Measurements from ENCODE around the gene KCNT1.

Gene KCNT1

DNA sequence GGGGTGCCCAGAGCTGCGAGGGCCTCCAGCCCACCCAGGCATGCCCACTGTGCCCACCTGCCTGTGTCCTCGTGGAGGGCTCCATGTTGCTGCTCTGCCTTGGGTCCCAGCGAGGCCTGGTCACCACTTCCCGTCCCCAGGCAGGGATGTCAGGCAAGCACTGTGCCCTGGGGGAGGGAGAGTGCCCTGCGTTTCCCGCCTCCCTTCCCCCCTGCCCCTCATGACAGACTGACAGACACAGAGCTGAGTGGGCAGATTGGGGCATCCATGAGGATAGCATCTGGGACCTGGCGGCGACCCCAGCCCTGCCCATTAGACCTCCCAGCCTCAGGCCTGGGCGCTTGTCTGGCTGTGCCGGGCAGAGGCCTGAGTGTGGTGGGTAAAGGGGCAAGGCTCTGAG, 56.9 kb downstream of the KCNT1 start:
- no peak overlapping the region for H2AFZ ChIP-seq (ENCODE audit: low read length, unreplicated experiment)
- no peaks in the 10 kb centered on the region for H3K79me2 ChIP-seq (ENCODE audit: control insufficient read depth, insufficient read depth, low read length, unreplicated experiment)
- no peaks in the 10 kb centered on the region for H3K4me1 ChIP-seq (ENCODE audit: control insufficient read depth, insufficient read depth, low read length, unreplicated experiment)
- peaks cover 19% of the 10 kb centered on the region; the same call in 1 of the 2 replicates for H3K27me3 ChIP-seq (ENCODE audit: insufficient read depth, low read length)
- H3K27ac ChIP-seq (ENCODE audit: low read depth, low read length) = no peak overlapping the region
- H3K4me3 ChIP-seq (ENCODE audit: low read depth, low read length) = no peak overlapping the region
- no peaks in the 10 kb centered on the region for H3K36me3 ChIP-seq (ENCODE audit: insufficient read depth, low read length)

DNA sequence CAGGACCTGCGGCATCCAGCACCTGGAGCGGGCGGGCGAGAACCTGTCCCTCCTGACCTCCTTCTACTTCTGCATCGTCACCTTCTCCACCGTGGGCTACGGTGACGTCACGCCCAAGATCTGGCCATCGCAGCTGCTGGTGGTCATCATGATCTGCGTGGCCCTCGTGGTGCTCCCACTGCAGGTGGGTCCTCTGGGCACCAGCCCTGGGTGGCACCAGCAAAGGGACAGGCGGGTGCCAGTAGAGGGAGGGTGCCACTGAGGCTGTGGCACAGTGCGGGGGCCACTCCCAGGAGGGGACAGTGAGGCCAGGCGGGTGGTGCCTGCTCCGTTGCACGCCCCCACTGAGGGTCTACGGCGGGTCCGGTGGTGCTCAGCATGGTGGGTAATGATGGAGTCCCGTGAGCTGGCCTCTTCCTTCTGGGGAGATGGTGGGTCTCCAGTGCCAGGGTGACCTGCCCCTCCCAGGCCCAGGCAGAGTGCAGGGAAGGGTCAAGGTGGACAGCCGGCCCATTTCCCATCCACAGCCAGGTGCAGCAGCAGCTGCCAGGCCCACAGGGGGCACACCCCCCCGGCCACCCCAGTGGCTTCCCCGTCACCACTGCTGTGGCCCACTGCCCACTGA, 57.8 kb downstream of the KCNT1 start:
- Histone ChIP-seq H3K36me3 (ENCODE audit: insufficient read depth, low read length) (no peaks in the 10 kb centered on the region), H3K4me1 (ENCODE audit: control insufficient read depth, insufficient read depth, low read length, unreplicated experiment) (no peaks in the 10 kb centered on the region), H2AFZ (ENCODE audit: low read length, unreplicated experiment) (no peak overlapping the region), H3K27me3 (ENCODE audit: insufficient read depth, low read length) (peaks cover 19% of the 10 kb centered on the region; the same call in 1 of the 2 replicates), H3K27ac (ENCODE audit: low read depth, low read length) (no peak overlapping the region), H3K79me2 (ENCODE audit: control insufficient read depth, insufficient read depth, low read length, unreplicated experiment) (no peaks in the 10 kb centered on the region), H3K4me3 (ENCODE audit: low read depth, low read length) (no peak overlapping the region)

DNA sequence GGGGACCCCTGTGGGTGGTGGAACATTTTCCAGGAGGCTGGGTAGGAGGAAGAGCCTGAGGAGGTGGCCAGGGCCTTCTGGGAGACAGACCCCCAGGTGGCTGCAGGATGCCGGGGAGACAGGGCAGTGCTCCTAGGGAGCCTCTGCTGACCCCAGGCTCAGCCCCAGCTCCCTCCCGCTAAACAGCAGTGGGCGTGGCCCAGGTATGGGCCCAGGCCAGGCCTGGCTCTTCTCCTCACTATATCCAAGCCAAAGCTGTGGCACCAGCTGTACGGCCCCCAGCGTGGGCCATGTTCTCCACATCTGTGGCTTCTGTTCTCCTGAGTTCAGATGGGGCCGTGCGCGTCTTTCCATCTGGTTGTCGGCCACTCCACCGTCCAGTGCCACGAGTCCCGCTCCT, 58.5 kb downstream of the KCNT1 start:
- H3K27me3 ChIP-seq (ENCODE audit: insufficient read depth, low read length) = peaks cover 19% of the 10 kb centered on the region; the same call in 1 of the 2 replicates

DNA sequence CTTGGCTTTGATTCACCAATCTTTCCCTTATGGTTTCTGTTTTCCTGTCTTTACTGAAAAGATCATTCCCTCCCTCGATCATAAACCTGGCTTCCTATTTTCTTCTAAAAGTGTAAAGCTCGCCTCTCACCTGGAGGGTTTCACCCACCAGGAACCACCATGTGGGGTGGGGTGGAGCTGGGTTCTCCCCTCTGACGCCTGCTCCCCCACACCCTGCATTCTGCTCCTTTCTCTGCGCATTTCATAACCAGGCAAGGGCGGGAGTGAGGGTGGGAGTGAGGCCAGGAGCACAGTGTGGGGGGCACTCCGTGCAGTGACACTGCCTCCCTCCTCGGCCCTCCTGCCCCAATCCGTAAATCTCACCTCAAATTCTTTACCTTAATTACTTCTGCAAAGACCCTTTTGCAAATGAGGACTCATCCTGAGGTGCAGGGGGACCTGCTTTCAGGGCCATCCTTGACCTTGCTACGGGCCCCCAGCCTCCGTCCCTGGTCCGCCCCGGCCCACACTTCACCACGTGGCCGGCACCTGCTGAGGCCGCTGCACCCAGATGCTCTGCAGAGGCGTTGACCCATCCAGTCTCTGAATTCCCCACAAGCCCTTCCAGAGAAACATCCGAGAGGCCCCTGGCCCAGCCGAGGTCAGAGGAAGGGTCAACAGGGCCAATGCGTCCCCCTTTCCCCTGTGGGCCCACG, 59.3 kb downstream of the KCNT1 start:
- H3K79me2 ChIP-seq (ENCODE audit: control insufficient read depth, insufficient read depth, low read length, unreplicated experiment) = no peaks in the 10 kb centered on the region
- H3K4me3 ChIP-seq (ENCODE audit: low read depth, low read length) = no peak overlapping the region
- H3K4me1 ChIP-seq (ENCODE audit: control insufficient read depth, insufficient read depth, low read length, unreplicated experiment) = no peaks in the 10 kb centered on the region
- H3K27me3 ChIP-seq (ENCODE audit: insufficient read depth, low read length) = peaks cover 19% of the 10 kb centered on the region; the same call in 1 of the 2 replicates
- H3K27ac ChIP-seq (ENCODE audit: low read depth, low read length) = no peak overlapping the region
- no peak overlapping the region for H2AFZ ChIP-seq (ENCODE audit: low read length, unreplicated experiment)
- no peaks in the 10 kb centered on the region for H3K36me3 ChIP-seq (ENCODE audit: insufficient read depth, low read length)

More for the DNA sequence above, 58.5 kb downstream of the KCNT1 start:
- no peaks in the 10 kb centered on the region for H3K36me3 ChIP-seq (ENCODE audit: insufficient read depth, low read length)
- no peaks in the 10 kb centered on the region for H3K79me2 ChIP-seq (ENCODE audit: control insufficient read depth, insufficient read depth, low read length, unreplicated experiment)
- no peaks in the 10 kb centered on the region for H3K4me1 ChIP-seq (ENCODE audit: control insufficient read depth, insufficient read depth, low read length, unreplicated experiment)
- no peak overlapping the region for H3K4me3 ChIP-seq (ENCODE audit: low read depth, low read length)
- H3K27ac ChIP-seq (ENCODE audit: low read depth, low read length) = no peak overlapping the region
- H2AFZ ChIP-seq (ENCODE audit: low read length, unreplicated experiment) = no peak overlapping the region

DNA sequence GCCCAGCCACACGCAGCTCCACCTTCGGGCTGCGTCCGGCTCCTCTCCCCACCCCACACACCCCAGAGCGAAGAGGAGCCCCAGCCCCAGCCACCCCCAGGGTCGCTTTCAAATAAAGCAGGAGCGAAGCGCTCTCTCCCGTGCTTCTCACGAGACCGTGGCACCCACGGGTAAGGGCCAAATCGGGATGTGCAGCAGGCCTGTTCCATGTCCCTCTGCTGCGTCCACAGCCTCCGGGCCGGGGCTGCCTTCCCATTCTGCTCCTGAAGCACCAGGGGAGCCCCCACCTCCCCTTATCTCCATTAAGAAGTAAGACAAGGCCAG, 59.8 kb downstream of the KCNT1 start:
- peaks cover 19% of the 10 kb centered on the region; the same call in 1 of the 2 replicates for H3K27me3 ChIP-seq (ENCODE audit: insufficient read depth, low read length)
- no peaks in the 10 kb centered on the region for H3K79me2 ChIP-seq (ENCODE audit: control insufficient read depth, insufficient read depth, low read length, unreplicated experiment)

DNA sequence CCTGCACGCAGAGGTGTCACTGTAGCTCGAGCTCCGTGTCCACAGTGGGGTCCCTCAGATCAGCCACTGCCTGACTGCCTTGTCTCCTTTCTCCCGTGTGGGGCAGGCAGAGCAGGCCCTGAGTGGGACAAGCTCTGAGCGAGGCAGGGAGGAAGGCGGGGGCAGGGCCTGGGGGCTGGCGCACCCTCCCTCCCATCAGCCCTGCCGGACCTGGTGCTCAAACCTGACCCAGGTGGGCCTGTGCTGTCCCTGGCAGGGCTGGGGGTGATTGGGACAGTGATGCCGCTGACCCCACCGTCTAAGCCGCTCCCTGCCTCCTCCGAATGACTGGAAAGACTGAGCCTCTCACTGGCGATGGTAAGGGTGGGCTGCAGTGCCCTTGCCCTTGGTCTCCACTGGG, 60.9 kb downstream of the KCNT1 start:
- Histone ChIP-seq H3K79me2 (ENCODE audit: control insufficient read depth, insufficient read depth, low read length, unreplicated experiment) (no peaks in the 10 kb centered on the region), H3K27ac (ENCODE audit: low read depth, low read length) (no peak overlapping the region), H3K27me3 (ENCODE audit: insufficient read depth, low read length) (peaks cover 19% of the 10 kb centered on the region; the same call in 1 of the 2 replicates), H3K4me3 (ENCODE audit: low read depth, low read length) (no peak overlapping the region), H2AFZ (ENCODE audit: low read length, unreplicated experiment) (no peak overlapping the region), H3K36me3 (ENCODE audit: insufficient read depth, low read length) (no peaks in the 10 kb centered on the region), H3K4me1 (ENCODE audit: control insufficient read depth, insufficient read depth, low read length, unreplicated experiment) (no peaks in the 10 kb centered on the region)

More for the DNA sequence above, 59.8 kb downstream of the KCNT1 start:
- H3K27ac ChIP-seq (ENCODE audit: low read depth, low read length) = no peak overlapping the region
- no peaks in the 10 kb centered on the region for H3K4me1 ChIP-seq (ENCODE audit: control insufficient read depth, insufficient read depth, low read length, unreplicated experiment)
- H3K36me3 ChIP-seq (ENCODE audit: insufficient read depth, low read length) = no peaks in the 10 kb centered on the region
- H2AFZ ChIP-seq (ENCODE audit: low read length, unreplicated experiment) = no peak overlapping the region
- H3K4me3 ChIP-seq (ENCODE audit: low read depth, low read length) = no peak overlapping the region

DNA sequence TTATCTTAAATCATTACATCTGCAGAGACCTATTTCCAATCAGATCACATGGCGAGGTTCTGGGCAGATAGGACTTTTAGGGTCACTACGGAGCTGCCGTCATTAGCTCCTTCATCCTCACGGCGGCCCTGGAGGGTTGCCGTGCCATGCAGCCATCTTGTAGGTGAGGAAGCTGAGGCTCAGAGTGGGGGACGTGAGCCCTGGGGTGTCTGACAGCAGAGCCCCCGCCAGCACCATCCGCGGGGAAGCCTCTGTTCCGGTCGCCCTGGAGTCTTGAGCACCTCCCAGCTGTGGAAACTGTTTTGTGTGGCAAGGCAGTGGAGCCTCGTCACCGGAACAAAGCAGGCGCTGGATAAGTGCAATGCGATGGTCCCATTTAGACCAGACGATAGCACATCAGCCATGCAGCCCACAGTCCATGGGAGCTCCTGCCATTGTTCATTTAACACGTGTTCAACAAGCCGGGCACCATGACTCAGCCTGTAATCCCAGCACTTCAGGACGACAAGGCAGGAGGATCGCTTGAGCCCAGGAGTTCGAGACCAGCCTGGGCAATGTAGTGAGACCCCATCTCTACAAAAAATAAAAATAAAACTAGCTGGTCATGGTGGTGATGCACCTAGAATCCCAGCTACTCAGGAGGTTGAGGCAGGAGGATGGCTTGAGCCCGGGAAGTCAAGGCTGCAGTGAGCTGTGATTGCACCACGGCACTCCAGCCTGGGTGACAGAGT, 61.9 kb downstream of the KCNT1 start:
- Histone ChIP-seq H3K79me2 (ENCODE audit: control insufficient read depth, insufficient read depth, low read length, unreplicated experiment) (no peaks in the 10 kb centered on the region), H3K4me1 (ENCODE audit: control insufficient read depth, insufficient read depth, low read length, unreplicated experiment) (no peaks in the 10 kb centered on the region), H3K27ac (ENCODE audit: low read depth, low read length) (no peak overlapping the region), H3K27me3 (ENCODE audit: insufficient read depth, low read length) (peaks cover 19% of the 10 kb centered on the region; the same call in 1 of the 2 replicates), H2AFZ (ENCODE audit: low read length, unreplicated experiment) (no peak overlapping the region), H3K4me3 (ENCODE audit: low read depth, low read length) (no peak overlapping the region), H3K36me3 (ENCODE audit: insufficient read depth, low read length) (no peaks in the 10 kb centered on the region)

DNA sequence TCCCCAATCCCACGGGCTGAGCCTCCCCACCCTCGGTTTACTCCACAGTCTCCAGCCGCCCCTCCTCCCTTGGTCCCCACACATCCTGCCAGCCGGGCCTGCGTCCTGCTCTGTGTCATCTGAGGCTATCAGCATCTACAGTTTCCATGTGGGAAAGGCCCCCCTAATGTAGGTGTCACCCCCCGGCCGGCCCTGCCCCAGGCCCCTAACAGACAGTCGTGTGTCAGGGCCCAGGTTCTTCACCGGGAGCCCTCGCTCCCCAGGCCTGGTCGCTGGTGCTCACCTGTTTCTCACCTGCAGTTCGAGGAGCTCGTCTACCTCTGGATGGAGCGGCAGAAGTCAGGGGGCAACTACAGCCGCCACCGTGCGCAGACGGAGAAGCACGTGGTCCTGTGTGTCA, 62.7 kb downstream of the KCNT1 start:
- Histone ChIP-seq H3K4me1 (ENCODE audit: control insufficient read depth, insufficient read depth, low read length, unreplicated experiment) (no peaks in the 10 kb centered on the region), H3K36me3 (ENCODE audit: insufficient read depth, low read length) (no peaks in the 10 kb centered on the region), H2AFZ (ENCODE audit: low read length, unreplicated experiment) (no peak overlapping the region), H3K27me3 (ENCODE audit: insufficient read depth, low read length) (peaks cover 19% of the 10 kb centered on the region; the same call in 1 of the 2 replicates), H3K27ac (ENCODE audit: low read depth, low read length) (no peak overlapping the region), H3K79me2 (ENCODE audit: control insufficient read depth, insufficient read depth, low read length, unreplicated experiment) (no peaks in the 10 kb centered on the region), H3K4me3 (ENCODE audit: low read depth, low read length) (no peak overlapping the region)

DNA sequence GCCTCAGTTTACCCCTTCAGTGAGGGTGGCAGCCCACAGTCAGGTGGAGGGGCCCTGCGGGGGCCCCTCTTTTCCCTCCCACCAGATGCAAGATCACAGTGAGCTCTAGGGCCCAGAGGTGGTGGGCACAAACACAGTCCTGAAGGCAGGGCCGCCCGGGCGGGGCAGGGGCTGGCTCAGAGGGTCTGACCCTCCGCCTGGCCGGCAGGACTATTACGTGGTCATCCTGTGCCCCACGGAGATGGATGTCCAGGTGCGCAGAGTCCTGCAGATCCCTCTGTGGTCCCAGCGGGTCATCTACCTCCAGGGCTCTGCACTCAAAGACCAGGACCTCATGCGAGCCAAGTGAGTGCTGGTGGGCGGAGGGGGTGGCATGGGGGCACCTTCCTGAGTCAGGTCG, 63.4 kb downstream of the KCNT1 start:
- peaks cover 19% of the 10 kb centered on the region; the same call in 1 of the 2 replicates for H3K27me3 ChIP-seq (ENCODE audit: insufficient read depth, low read length)
- H3K4me1 ChIP-seq (ENCODE audit: control insufficient read depth, insufficient read depth, low read length, unreplicated experiment) = no peaks in the 10 kb centered on the region
- no peaks in the 10 kb centered on the region for H3K36me3 ChIP-seq (ENCODE audit: insufficient read depth, low read length)

DNA sequence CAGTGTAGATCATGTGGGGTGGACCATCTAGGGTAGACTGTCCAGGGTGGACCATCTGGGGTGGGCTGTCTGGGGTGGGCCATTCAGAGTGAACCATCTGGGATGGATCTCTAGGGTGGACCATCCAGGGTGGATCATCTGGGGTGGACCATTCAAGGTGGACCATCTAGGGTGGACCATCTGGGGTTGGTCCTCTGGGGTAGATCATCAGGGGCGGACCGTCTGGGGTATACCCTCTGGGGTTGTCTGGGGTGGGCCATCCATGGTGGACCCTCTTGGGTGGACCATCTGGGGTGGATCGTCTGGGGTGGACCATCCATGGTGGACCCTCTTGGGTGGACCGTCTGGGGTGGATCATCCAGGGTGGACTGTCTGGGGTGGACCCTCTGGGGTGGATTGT, 64.3 kb downstream of the KCNT1 start:
- Histone ChIP-seq H3K79me2 (ENCODE audit: control insufficient read depth, insufficient read depth, low read length, unreplicated experiment) (no peaks in the 10 kb centered on the region), H3K4me3 (ENCODE audit: low read depth, low read length) (no peak overlapping the region), H3K4me1 (ENCODE audit: control insufficient read depth, insufficient read depth, low read length, unreplicated experiment) (no peaks in the 10 kb centered on the region), H2AFZ (ENCODE audit: low read length, unreplicated experiment) (no peak overlapping the region), H3K27ac (ENCODE audit: low read depth, low read length) (no peak overlapping the region), H3K27me3 (ENCODE audit: insufficient read depth, low read length) (peaks cover 18% of the 10 kb centered on the region; the same call in 1 of the 2 replicates), H3K36me3 (ENCODE audit: insufficient read depth, low read length) (no peaks in the 10 kb centered on the region)

More for the DNA sequence above, 63.4 kb downstream of the KCNT1 start:
- Histone ChIP-seq H3K79me2 (ENCODE audit: control insufficient read depth, insufficient read depth, low read length, unreplicated experiment) (no peaks in the 10 kb centered on the region), H3K4me3 (ENCODE audit: low read depth, low read length) (no peak overlapping the region), H3K27ac (ENCODE audit: low read depth, low read length) (no peak overlapping the region), H2AFZ (ENCODE audit: low read length, unreplicated experiment) (no peak overlapping the region)

Measured in ACC112 (cell line).